ENCODE results near the gene RHOH. TPM values are rescaled to one million over a fixed set of nuclear protein-coding genes. Genes with fewer than 3 reads are reported as not detected.
"Not testable (repeated sequence)": the region's sequence is repeated elsewhere in the genome, so short reads cannot be mapped to it uniquely, and the experiment has no call there.

The RHOH gene
- total and polyA plus RNA-seq, 9 of the 15 experiments (the other 6 are each of a cell fraction or from before 2014, with no cell fraction given): 14.3 to 37.7 (median 23.2) TPM

- TF ChIP-seq DIDO1 (tag; IDR thresholded peaks at IDR 0.05; ENCODE audit: low read depth) (0 out of 2 replicates have a peak, but pooled peaks have one; percentile 48), POLR2AphosphoS5 (IDR thresholded peaks at IDR 0.05; ENCODE audit: control insufficient read depth, insufficient read depth, low read depth, low read length) (peak; percentile 84), FOXM1 (IDR thresholded peaks at IDR 0.05; ENCODE audit: low read depth) (peak; percentile 73), TRIM24 (IDR thresholded peaks at IDR 0.05) (peak; percentile 81 to 89), GATA2 (CRISPR knock-in tag; IDR thresholded peaks at IDR 0.05) (peak; percentile 84), CBFA2T3 (IDR thresholded peaks at IDR 0.05) (peak; percentile 98), NR2C2 (tag; IDR thresholded peaks at IDR 0.05) (peak; percentile 44; the same call in 1 of the 2 replicates), ESRRA (IDR thresholded peaks at IDR 0.05; ENCODE audit: borderline replicate concordance, low read depth) (peak; percentile 75; the same call in 1 of the 2 replicates), NEUROD1 (IDR thresholded peaks at IDR 0.05; ENCODE audit: borderline replicate concordance, low read depth, low read length, partially characterized antibody) (peak; percentile 46), TAF9B (IDR thresholded peaks at IDR 0.05; ENCODE audit: partially characterized antibody) (peak; percentile 93), MAFK (IDR thresholded peaks at IDR 0.05; ENCODE audit: low read length) (peak; percentile 86), SOX6 (IDR thresholded peaks at IDR 0.05) (peak; percentile 93), ZNF24 (IDR thresholded peaks at IDR 0.05) (0 out of 2 replicates have a peak, but pooled peaks have one; percentile 9), TOE1 (IDR thresholded peaks at IDR 0.05; ENCODE audit: borderline replicate concordance) (peak; percentile 67; the same call in 1 of the 2 replicates), ATF3 (IDR thresholded peaks at IDR 0.05) (peak; percentile 92), ATF3 (CRISPR knock-in tag; conservative IDR thresholded peaks at IDR 0.05) (0 out of 2 replicates have a peak, but pooled peaks have one; percentile 3), LCOR (CRISPR knock-in tag; IDR thresholded peaks at IDR 0.05) (peak; percentile 88), ARID1B (IDR thresholded peaks at IDR 0.05) (peak; percentile 96), HDAC2 (IDR thresholded peaks at IDR 0.05) (peak; percentile 94), ETV5 (CRISPR knock-in tag; IDR thresholded peaks at IDR 0.05; ENCODE audit: low read depth) (peak; percentile 97)
- not testable (repeated sequence) for TF ChIP-seq FOXM1 (CRISPR knock-in tag; IDR thresholded peaks at IDR 0.05; ENCODE audit: low read depth); NR2C2 (CRISPR knock-in tag; IDR thresholded peaks at IDR 0.05); TOE1 (CRISPR knock-in tag; IDR thresholded peaks at IDR 0.05; ENCODE audit: borderline replicate concordance, low read depth)
- TF ChIP-seq, protein P1, sequence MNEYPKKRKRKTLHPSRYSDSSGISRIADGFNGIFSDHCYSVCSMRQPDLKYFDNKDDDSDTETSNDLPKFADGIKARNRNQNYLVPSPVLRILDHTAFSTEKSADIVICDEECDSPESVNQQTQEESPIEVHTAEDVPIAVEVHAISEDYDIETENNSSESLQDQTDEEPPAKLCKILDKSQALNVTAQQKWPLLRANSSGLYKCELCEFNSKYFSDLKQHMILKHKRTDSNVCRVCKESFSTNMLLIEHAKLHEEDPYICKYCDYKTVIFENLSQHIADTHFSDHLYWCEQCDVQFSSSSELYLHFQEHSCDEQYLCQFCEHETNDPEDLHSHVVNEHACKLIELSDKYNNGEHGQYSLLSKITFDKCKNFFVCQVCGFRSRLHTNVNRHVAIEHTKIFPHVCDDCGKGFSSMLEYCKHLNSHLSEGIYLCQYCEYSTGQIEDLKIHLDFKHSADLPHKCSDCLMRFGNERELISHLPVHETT (CRISPR knock-in tag; conservative IDR thresholded peaks at IDR 0.05 in 1 of 2, IDR thresholded peaks at IDR 0.05 in 1 of 2): 0 out of 4 replicates have a peak, but pooled peaks of 1 of the 2 experiments have one; percentile 32
- TF ChIP-seq, protein P2, sequence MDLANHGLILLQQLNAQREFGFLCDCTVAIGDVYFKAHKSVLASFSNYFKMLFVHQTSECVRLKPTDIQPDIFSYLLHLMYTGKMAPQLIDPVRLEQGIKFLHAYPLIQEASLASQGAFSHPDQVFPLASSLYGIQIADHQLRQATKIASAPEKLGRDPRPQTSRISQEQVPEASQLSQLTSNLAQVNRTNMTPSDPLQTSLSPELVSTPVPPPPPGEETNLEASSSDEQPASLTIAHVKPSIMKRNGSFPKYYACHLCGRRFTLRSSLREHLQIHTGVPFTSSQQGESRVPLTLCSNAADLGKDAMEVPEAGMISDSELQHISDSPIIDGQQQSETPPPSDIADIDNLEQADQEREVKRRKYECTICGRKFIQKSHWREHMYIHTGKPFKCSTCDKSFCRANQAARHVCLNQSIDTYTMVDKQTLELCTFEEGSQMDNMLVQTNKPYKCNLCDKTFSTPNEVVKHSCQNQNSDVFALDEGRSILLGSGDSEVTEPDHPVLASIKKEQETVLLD (IDR thresholded peaks at IDR 0.05): peak; percentile 63; the same call in 1 of the 2 replicates
- TF ChIP-seq, protein P3, sequence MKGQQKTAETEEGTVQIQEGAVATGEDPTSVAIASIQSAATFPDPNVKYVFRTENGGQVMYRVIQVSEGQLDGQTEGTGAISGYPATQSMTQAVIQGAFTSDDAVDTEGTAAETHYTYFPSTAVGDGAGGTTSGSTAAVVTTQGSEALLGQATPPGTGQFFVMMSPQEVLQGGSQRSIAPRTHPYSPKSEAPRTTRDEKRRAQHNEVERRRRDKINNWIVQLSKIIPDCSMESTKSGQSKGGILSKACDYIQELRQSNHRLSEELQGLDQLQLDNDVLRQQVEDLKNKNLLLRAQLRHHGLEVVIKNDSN (CRISPR knock-in tag; IDR thresholded peaks at IDR 0.05): peak; percentile 68
Measured at GRCh38 chr4:40290611-40291186, 93.9 kb downstream of the RHOH start (continued).

Measured in K562 (cell line).